HUES48 (cell line): ENCODE results near the gene ATP5PO.

Experiments
- H3K27ac ChIP-seq: one replicate; pipeline ENCODE4 v1.7.0; 2013; ENCODE audit warnings: low read depth, low read length, inconsistent platforms
- H3K27me3 ChIP-seq: 2 replicates; pipeline ENCODE4 v1.6.1; 2013; ENCODE audit warnings: mild to moderate bottlenecking, low read length; ENCODE audit not compliant: control insufficient read depth, insufficient read depth
- H3K36me3 ChIP-seq: 2 replicates; pipeline ENCODE4 v1.6.1; 2013; ENCODE audit warnings: low read length; ENCODE audit not compliant: control insufficient read depth, insufficient read depth
- H3K4me1 ChIP-seq: 2 replicates; pipeline ENCODE4 v1.6.1; 2013; ENCODE audit warnings: mild to moderate bottlenecking, low read length; ENCODE audit not compliant: control insufficient read depth, insufficient read depth
- H3K4me3 ChIP-seq: 2 replicates; pipeline ENCODE4 v1.5.1; 2013; ENCODE audit warnings: mild to moderate bottlenecking, low read depth, low read length
- H3K9ac ChIP-seq: 2 replicates; pipeline ENCODE4 v1.6.1; 2013; ENCODE audit warnings: mild to moderate bottlenecking, low read depth, low read length, moderate library complexity
- H3K9me3 ChIP-seq: 2 replicates; pipeline ENCODE4 v1.6.1; 2013; ENCODE audit warnings: low read length; ENCODE audit not compliant: control insufficient read depth, insufficient read depth

The ATP5PO gene

GRCh38 chr21:33857846-33858666 is 57.5 kb downstream of the ATP5PO start:
- peak overlapping the region; percentile 42 for H3K27ac ChIP-seq
- H3K36me3 ChIP-seq, result no peaks in the 10 kb centered on the region
- no peaks in the 10 kb centered on the region for H3K9me3 ChIP-seq
- peaks cover 15% of the 10 kb centered on the region for H3K4me1 ChIP-seq
- no peak overlapping the region for H3K4me3 ChIP-seq
- H3K27me3 ChIP-seq, result no peaks in the 10 kb centered on the region
- H3K9ac ChIP-seq, result no peak overlapping the region

GRCh38 chr21:33856893-33857527 is 58.6 kb downstream of the ATP5PO start:
- no peak overlapping the region for H3K4me3 ChIP-seq

GRCh38 chr21:33855190-33855589 is 60.4 kb downstream of the ATP5PO start:
- no peak overlapping the region for H3K4me3 ChIP-seq
- no peaks in the 10 kb centered on the region for H3K27me3 ChIP-seq
- H3K4me1 ChIP-seq, result peaks cover 15% of the 10 kb centered on the region
- H3K9ac ChIP-seq, result no peak overlapping the region
- no peaks in the 10 kb centered on the region for H3K36me3 ChIP-seq
- H3K27ac ChIP-seq, result no peak overlapping the region
- no peaks in the 10 kb centered on the region for H3K9me3 ChIP-seq

More at GRCh38 chr21:33856893-33857527, 58.6 kb downstream of the ATP5PO start:
- Histone ChIP-seq H3K27me3 (no peaks in the 10 kb centered on the region), H3K9ac (no peak overlapping the region), H3K4me1 (peaks cover 15% of the 10 kb centered on the region), H3K9me3 (no peaks in the 10 kb centered on the region), H3K36me3 (no peaks in the 10 kb centered on the region), H3K27ac (no peak overlapping the region)

GRCh38 chr21:33854604-33855003 is 61.0 kb downstream of the ATP5PO start:
- H3K4me3 ChIP-seq, result no peak overlapping the region
- no peaks in the 10 kb centered on the region for H3K9me3 ChIP-seq
- H3K27me3 ChIP-seq, result no peaks in the 10 kb centered on the region
- H3K9ac ChIP-seq, result no peak overlapping the region
- H3K4me1 ChIP-seq, result peaks cover 15% of the 10 kb centered on the region
- no peaks in the 10 kb centered on the region for H3K36me3 ChIP-seq
- no peak overlapping the region for H3K27ac ChIP-seq
